K562 (cell line): ENCODE measurements around the gene HOXB3. TPM values are rescaled to one million over a fixed set of nuclear protein-coding genes. Genes with fewer than 3 reads are reported as not detected.

Experiments
- ATF1 ChIP-seq, 2 experiments: fragments of 450-650 bp in 1 of 2; IDR thresholded peaks; 2 replicates each; pipeline ENCODE4 v1.6.1; 2016; ENCODE audit warnings: missing compliant biosample characterization in 1 of 2, missing genetic modification characterization in 1 of 2
- CCNT2 ChIP-seq: IDR thresholded peaks from 2 replicates; pipeline ENCODE4 v1.6.1; 2011; ENCODE audit warnings: borderline replicate concordance, low read depth, mild to moderate bottlenecking, moderate library complexity, mixed read lengths, low read length; ENCODE audit not compliant: insufficient read length; ENCODE audit errors: extremely low read depth
- CTCF ChIP-seq, 3 experiments: IDR thresholded peaks in 2 of 3; conservative IDR thresholded peaks in 1 of 3; 2 replicates each; pipeline ENCODE4 v1.5.1; 2011 to 2012; ENCODE audit warnings: low read length in 3 of 3, mild to moderate bottlenecking in 3 of 3, control low read depth in 2 of 3, improper control_type of control experiment in 1 of 3, inconsistent platforms in 1 of 3, low read depth in 1 of 3, mixed read lengths in 1 of 3, moderate library complexity in 1 of 3; ENCODE audit not compliant: insufficient read depth in 2 of 3
- ERF ChIP-seq: fragments of 450-650 bp; formaldehyde crosslinking; IDR thresholded peaks from 2 replicates; pipeline ENCODE4 v1.4.0; 2020; ENCODE audit warnings: mild to moderate bottlenecking, mixed read lengths
- FIP1L1 ChIP-seq: fragments of 200-400 bp; formaldehyde crosslinking; IDR thresholded peaks from 2 replicates; pipeline ENCODE4 v1.6.1; 2018; ENCODE audit warnings: mild to moderate bottlenecking, low read depth, low read length; ENCODE audit not compliant: poor library complexity, severe bottlenecking
- FOXA3 ChIP-seq, 2 experiments: fragments of 450-650 bp in 1 of 2; sonication (generic) in 1 of 2; formaldehyde crosslinking; IDR thresholded peaks in 1 of 2; conservative IDR thresholded peaks in 1 of 2; 2 replicates each; pipeline versions ENCODE4 v1.4.0 to v1.8.0; 2020 to 2022; ENCODE audit warnings: mild to moderate bottlenecking in 2 of 2, missing genetic modification reagents in 1 of 2
- FUS ChIP-seq: fragments of 200-400 bp; formaldehyde crosslinking; optimal IDR thresholded peaks from 2 replicates; pipeline ENCODE3; 2017; ENCODE audit warnings: low read depth, low read length
- NFE2L1 ChIP-seq: fragments of 450-650 bp; IDR thresholded peaks from 2 replicates; pipeline ENCODE4 v1.6.1; 2016; ENCODE audit warnings: missing genetic modification characterization, low read depth, mild to moderate bottlenecking, missing compliant biosample characterization, moderate library complexity, borderline replicate concordance
- PCBP2 ChIP-seq: fragments of 200-400 bp; formaldehyde crosslinking; IDR thresholded peaks from 2 replicates; pipeline ENCODE4 v1.6.1; 2018; ENCODE audit warnings: low read length, low read depth, mild to moderate bottlenecking, moderate library complexity; ENCODE audit not compliant: poor library complexity, severe bottlenecking
- SMARCA4 ChIP-seq: fragments of 450-650 bp; IDR thresholded peaks from 2 replicates; pipeline ENCODE4 v1.6.1; 2016
- SREBF1 ChIP-seq: fragments of 150-350 bp; IDR thresholded peaks from 2 replicates; pipeline ENCODE4 v1.6.1; 2014; ENCODE audit warnings: antibody characterized with exemption, low read depth, low read length, borderline replicate concordance
- TAF1 ChIP-seq: IDR thresholded peaks from 2 replicates; pipeline ENCODE4 v1.6.1; 2011; ENCODE audit warnings: mild to moderate bottlenecking, low read length, moderate library complexity; ENCODE audit not compliant: insufficient read depth, control insufficient read depth, severe bottlenecking; ENCODE audit errors: extremely low read depth
- TCF15 ChIP-seq: fragments of 250-450 bp; sonication (Bioruptor Pico); IDR thresholded peaks from 2 replicates; pipeline ENCODE4 v1.8.0; 2022; ENCODE audit warnings: moderate library complexity, mild to moderate bottlenecking, inconsistent platforms
- TEAD4 ChIP-seq, 2 experiments: sonication (generic) in 1 of 2; formaldehyde crosslinking in 1 of 2; IDR thresholded peaks; 2 replicates each; pipeline versions ENCODE4 v1.6.1 to v1.8.0; 2012 to 2022; ENCODE audit warnings: borderline replicate concordance in 1 of 2, inconsistent platforms in 1 of 2, low read length in 1 of 2, mild to moderate bottlenecking in 1 of 2, missing genetic modification reagents in 1 of 2
- ZNF174 ChIP-seq: fragments of 250-450 bp; sonication (Bioruptor Pico); IDR thresholded peaks from 2 replicates; pipeline ENCODE4 v1.4.0; 2020; ENCODE audit warnings: mild to moderate bottlenecking
- ZNF395 ChIP-seq: fragments of 200-800 bp; sonication (Bioruptor generic); IDR thresholded peaks from 2 replicates; pipeline ENCODE4 v1.6.1; 2017; ENCODE audit warnings: missing genetic modification characterization, missing compliant biosample characterization
- polyA plus RNA-seq, 8 experiments: library from polyadenylated mRNA; depleted of rRNA in 4 of 8; stranded (reverse) in 5 of 8; unstranded in 3 of 8; fragments of >200 nt; fragmentation: Nextera tagmentation in 2 of 8; fragmentation: Illumina TruSeq in 1 of 8; extraction: Ambion mirVana in 2 of 8; extraction: Trizol in 1 of 8; gene quantifications; 2 replicates each; pipeline versions ENCODE4 v1.2.1 to v1.2.3, GENCODE V29; 2011 to 2014; ENCODE audit warnings: inconsistent platforms in 1 of 8, missing spikeins in 1 of 8
- total RNA-seq, 7 experiments: library from RNA; depleted of rRNA in 6 of 7; stranded (reverse); fragments of >200 nt in 6 of 7; fragmentation: Illumina TruSeq in 2 of 7; extraction: Trizol in 2 of 7; gene quantifications; 2 replicates each; pipeline versions ENCODE4 v1.2.1 to v1.2.3, GENCODE V29; 2011 to 2021; ENCODE audit warnings: low replicate concordance in 1 of 7
- TF ChIP-seq, protein P1 (sequence below): sonication (generic); formaldehyde crosslinking; IDR thresholded peaks from 2 replicates; pipeline ENCODE4 v1.8.1; 2022; ENCODE audit warnings: missing genetic modification reagents
- TF ChIP-seq, protein P2 (sequence below): fragments of 250-450 bp; sonication (Bioruptor Pico); IDR thresholded peaks from 2 replicates; pipeline ENCODE4 v1.4.0; 2020; ENCODE audit warnings: mild to moderate bottlenecking, moderate library complexity

Gene HOXB3
- total and polyA plus RNA-seq, 9 of the 15 experiments (the other 6 are each of a cell fraction or from before 2014, with no cell fraction given): 2.4 to 41.3 (median 20.2) TPM

DNA sequence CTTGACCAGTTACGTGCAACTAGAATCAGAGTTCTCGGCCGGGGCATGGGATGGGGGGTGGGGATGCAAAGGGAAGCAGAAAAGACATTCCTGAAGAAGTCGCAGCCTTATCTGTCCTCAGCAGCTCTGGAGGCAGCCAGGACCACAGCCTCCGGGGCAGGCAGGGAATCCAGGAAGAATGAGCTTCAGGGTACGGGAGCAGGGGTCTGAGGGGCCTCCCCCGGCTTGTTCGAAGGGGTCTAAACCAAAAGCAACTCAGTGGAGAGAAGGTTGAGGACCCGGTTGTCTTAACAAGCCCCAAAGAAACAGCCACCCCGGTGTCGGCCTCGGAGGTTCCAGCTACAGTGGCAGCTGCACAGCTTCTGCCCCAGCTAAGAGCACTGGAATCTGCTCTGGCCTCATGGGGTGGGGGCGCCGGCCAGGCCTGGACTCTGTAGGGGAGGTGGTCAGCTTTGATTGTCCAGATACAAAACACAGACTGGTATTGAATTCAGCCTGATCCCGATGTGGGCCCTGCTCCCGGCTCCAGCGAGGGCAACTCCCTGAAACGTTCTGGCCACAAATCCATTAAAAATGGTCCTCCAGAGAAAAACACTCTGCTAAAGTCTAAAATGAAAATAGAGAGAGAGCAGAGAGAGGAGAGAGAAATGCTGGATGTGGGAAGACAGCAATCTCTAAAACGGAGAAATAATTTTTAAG is 19.6 kb downstream of the HOXB3 start (continued):
- TF ChIP-seq SMARCA4 (peak; percentile 61; the same call in 1 of the 2 replicates), FIP1L1 (no peak), NFE2L1 (tag) (no peak), TEAD4 (IDR thresholded peaks at IDR 0.05; ENCODE audit: low read length) (peak; percentile 60; the same call in 1 of the 2 replicates), TEAD4 (CRISPR knock-in tag; IDR thresholded peaks at IDR 0.05; ENCODE audit: borderline replicate concordance) (no peak), SREBF1 (no peak), ZNF395 (CRISPR knock-in tag) (0 out of 2 replicates have a peak, but pooled peaks have one; percentile 52), CCNT2 (no peak), FUS (no peak), TCF15 (CRISPR knock-in tag) (no peak), ATF1 (CRISPR knock-in tag; IDR thresholded peaks at IDR 0.05) (no peak), ATF1 (tag; IDR thresholded peaks at IDR 0.05) (0 out of 2 replicates have a peak, but pooled peaks have one; percentile 7), CTCF (IDR thresholded peaks at IDR 0.05 in 2 of 3, conservative IDR thresholded peaks at IDR 0.05 in 1 of 3; ENCODE audit: insufficient read depth in 2 of 3, low read depth in 1 of 3, low read length in 3 of 3) (no peak), PCBP2 (no peak), ZNF174 (CRISPR knock-in tag) (no peak), ERF (CRISPR knock-in tag) (no peak), TAF1 (no peak), FOXA3 (CRISPR knock-in tag; conservative IDR thresholded peaks at IDR 0.05 in 1 of 2, IDR thresholded peaks at IDR 0.05 in 1 of 2) (no peak)
- TF ChIP-seq, protein P1, sequence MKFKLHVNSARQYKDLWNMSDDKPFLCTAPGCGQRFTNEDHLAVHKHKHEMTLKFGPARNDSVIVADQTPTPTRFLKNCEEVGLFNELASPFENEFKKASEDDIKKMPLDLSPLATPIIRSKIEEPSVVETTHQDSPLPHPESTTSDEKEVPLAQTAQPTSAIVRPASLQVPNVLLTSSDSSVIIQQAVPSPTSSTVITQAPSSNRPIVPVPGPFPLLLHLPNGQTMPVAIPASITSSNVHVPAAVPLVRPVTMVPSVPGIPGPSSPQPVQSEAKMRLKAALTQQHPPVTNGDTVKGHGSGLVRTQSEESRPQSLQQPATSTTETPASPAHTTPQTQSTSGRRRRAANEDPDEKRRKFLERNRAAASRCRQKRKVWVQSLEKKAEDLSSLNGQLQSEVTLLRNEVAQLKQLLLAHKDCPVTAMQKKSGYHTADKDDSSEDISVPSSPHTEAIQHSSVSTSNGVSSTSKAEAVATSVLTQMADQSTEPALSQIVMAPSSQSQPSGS (CRISPR knock-in tag): no peak
- TF ChIP-seq, protein P2, sequence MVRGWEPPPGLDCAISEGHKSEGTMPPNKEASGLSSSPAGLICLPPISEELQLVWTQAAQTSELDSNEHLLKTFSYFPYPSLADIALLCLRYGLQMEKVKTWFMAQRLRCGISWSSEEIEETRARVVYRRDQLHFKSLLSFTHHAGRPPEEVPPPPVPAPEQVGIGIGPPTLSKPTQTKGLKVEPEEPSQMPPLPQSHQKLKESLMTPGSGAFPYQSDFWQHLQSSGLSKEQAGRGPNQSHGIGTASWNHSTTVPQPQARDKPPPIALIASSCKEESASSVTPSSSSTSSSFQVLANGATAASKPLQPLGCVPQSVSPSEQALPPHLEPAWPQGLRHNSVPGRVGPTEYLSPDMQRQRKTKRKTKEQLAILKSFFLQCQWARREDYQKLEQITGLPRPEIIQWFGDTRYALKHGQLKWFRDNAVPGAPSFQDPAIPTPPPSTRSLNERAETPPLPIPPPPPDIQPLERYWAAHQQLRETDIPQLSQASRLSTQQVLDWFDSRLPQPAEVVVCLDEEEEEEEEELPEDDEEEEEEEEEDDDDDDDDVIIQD (CRISPR knock-in tag): no peak
